HG03571 (cell line): ENCODE data around the gene DNALI1.
"Not testable (repeated sequence)": the region's sequence is repeated elsewhere in the genome, so short reads cannot be mapped to it uniquely, and the experiment has no call there.

ENCODE experiments used
- ATAC-seq: cut with Tn5 transposase; IDR thresholded peaks from one replicate; pipeline ENCODE4 v1.9.1; 2021; ENCODE audit not compliant: unreplicated experiment

The DNALI1 gene

DNA sequence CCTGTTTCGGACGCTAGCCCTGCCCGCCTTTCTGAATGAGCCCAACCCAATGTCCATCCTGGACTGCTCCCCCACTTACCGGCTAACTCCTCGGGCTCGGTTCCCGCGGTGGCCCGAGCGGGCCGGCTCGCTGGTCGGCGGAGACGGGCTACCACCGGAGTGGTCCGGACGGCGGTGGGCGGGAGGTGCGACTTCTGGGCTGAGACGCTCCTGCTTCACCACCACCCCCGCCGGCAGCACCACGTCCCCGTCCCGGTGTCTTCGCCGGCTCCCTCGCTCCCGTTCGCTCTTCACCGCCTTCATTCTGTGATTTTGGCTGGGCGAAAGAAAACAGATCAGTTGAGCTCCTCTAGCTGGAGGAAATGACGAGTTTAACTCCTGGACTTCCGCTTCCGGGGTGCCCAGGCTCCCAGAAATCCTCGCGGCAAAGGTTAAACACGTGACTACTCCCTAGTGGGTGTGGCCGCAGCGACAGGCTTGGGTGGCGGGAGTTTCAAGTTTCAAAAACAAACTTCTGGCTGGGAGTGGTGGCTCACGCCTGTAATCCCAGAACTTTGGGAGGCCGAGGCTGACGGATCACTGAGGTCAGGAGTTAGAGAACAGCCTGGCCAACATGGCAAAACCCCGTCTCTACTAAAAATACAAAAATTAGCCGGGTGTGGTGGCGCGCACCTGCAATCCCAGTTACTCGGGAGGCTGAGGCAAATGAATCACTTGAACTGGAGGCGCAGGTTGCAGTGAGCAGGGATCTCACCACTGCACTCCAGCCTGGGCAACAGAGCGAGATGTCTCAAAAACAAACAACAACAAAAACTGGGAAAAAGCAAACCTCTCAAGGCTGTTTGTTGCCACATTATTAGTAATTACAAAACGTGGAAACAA is 2.6 kb upstream of the DNALI1 start, which contains the start of gene SNIP1:
Gene SNIP1 (minus strand): TSS at position 367 of the 882 bp plus-strand sequence. CDS start 64 bp downstream, at position 303.
- peak; percentile 74 for ATAC-seq

DNA sequence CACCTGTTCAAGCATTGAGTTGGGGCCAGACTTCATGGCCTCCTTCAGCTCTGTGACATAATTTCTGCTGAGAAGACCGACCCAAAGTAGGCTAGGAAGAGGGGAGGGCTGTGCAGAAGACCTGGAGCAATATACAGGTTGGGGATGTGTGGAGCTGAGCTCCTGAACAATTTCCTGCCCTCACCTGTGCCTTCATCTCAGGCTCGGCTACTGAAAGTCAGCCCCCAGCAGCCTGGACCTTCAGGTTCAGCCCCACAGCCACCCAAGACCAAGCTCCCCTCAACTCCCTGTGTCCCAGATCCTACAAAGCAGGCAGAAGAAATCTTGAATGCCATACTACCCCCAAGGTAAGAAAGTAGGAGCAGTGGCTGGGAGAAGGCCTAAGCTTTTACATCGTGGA is 662 bp downstream of the DNALI1 start:
- no peak for ATAC-seq

DNA sequence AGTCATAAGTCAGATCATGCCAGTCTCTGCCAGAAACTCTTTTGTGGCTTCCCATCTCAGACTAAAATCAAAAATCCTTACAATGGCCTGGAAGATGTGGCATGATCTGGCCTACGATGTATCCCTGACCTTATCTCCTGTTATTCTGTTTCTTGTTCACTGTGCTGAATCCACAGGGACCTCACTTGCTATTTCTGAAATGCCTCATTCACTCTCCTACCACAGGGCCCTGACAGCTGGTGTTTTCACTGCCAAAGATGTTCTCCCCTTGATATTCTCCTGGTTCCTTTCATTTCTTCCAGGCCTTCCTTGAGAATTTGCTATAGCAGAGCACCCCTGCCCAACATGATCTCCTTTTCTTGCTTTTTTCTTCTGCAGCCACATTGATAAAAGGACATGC is 1.7 kb downstream of the DNALI1 start:
- ATAC-seq, result no peak

DNA sequence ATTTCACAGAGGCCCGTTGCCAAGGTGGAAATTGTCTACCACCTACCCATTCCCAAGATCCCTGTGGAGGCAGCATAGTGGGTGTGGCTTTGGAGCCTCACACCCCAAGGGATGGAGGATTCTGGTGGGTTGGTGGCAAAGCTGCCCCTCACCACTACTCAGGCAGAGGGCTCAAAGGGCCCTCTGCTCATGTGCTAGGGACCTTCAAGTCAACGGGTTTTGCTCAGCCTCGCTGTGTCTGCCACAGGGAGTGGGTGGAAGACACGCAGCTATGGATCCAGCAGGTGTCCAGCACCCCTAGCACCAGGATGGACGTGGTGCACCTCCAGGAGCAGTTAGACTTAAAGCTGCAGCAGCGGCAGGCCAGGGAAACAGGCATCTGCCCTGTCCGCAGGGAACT is 2.3 kb downstream of the DNALI1 start:
- ATAC-seq, result no peak

DNA sequence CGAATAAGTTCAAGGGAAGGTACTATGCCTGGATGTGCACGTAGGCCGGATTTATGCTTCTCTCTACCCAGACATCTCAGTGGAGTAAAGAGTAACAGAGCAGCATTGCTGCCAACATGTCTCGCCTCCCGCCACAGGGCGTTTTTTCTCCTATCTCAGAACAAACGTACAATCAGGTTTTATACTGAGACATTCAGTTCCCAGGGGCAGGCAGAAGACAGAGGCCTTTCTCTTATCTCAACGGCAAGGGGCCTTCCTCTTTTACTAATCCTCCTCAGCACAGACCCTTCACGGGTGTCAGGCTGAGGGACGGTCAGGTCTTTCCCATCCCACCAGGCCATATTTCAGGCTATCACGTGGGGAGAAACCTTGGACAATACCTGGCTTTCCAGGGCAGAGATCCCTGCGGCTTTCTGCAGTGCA is 3.2 kb downstream of the DNALI1 start:
- not testable (repeated sequence) for ATAC-seq

DNA sequence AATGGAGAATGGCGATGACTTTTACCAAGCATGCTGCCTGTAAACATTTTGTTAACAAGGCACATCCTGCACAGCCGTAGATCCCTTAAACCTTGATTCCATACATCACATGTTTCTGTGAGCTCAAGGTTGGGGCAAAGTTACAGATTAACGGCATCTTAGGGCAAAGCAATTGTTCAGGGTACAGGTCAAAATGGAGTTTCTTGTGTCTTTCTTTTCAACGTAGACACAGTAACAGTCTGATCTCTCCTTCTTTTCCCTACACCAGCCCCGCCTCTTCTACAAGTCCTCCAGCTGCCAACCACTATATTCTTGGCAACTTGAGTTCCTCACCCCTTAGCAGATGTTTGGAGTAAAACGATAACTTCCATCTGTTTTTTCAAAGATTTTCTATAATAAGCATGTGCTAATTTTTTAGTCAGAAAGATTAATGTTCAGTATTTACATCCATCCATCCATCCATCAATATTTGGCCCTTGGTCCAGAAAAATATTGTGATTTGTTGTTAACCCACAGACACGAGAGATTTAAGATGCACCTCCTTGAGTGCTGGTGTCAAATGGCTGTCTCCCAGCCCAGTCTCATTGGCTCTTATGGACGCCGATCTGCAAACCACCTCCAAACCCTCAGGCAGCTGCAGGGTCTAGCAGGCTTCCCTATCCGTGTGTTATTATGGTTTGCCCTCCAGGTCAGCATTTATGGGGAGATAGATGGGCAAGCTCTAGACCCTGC is 3.8 kb downstream of the DNALI1 start:
- ATAC-seq, result no peak

DNA sequence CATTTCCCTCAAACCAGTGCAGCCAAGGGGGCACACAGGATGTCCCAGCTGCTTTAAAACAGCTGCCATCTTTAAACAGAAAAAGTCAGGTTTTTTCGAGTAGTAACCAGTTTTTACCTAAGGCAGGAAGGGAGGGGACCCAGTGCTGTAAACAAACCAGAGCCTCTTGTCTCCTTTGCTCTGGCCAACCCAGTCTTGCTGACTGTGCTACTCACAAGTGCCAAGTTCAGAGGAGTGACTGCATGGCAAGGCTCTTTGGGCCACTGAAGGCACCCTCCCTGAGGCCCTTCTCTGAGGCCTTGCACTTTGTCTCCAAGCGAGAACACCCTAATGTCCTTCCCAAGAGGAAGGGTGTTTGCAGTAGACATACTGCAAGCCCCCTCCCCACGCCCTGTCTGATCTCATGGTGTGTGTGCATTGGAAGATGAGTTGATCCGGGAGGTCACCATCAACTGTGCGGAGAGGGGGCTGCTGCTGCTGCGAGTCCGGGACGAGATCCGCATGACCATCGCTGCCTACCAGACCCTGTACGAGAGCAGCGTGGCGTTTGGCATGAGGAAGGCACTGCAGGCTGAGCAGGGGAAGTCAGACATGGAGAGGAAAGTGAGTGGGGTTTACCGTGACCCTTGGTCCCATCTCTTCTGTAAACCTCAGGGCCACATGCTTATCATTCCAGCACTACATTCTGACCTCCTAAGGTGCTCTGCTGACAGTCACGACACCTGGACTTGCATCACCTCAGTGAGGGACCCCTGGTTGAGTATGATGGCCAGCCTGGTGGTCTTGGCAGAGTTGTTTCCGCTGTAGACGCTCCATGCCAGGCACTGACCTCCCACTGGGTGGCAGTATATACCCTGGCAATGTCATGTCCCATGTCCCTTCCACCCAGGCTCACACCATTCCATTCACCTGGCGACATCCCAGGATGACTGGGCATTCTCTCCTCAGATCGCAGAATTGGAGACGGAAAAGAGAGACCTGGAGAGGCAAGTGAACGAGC is 4.7 kb downstream of the DNALI1 start:
- ATAC-seq, result no peak

DNA sequence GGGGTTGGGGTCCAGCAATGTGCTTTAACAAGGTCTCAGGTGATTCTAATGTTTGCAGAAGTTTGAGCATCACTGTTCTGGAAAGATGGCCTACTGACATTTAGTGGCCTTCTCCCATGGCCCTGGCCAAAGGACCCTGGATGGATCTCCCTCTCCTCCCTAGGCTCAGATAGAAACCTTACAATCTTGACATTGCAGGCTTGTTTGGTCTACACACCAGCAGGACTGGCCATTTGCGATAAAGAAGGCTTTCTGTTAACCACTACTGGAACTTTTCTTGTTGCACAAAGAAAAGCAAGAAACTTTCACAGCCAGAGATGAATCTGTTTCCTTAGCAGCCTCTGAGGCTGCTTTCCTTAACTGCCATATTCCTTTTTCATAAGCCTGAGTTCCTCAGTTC is 6.2 kb downstream of the DNALI1 start:
- no peak for ATAC-seq

DNA sequence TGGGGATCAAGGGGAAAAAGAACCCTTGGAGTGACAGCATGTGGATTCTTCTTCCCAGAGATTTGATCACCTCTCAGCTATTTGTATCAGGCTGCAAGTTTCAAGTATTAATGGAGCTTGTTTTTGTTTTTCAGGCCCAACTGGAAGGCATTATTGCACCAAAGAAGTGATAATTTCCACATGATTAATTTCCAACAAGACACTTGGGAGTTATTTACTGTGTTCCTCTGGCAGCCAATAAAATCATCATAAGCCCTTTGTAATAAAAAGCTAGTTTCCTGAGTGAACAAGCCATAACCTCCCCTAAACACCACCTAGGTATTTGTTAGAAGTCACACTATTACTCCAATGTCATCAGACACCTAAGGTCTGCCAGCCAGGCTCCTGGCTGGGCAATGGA is 8.2 kb downstream of the DNALI1 start:
- ATAC-seq, result no peak

DNA sequence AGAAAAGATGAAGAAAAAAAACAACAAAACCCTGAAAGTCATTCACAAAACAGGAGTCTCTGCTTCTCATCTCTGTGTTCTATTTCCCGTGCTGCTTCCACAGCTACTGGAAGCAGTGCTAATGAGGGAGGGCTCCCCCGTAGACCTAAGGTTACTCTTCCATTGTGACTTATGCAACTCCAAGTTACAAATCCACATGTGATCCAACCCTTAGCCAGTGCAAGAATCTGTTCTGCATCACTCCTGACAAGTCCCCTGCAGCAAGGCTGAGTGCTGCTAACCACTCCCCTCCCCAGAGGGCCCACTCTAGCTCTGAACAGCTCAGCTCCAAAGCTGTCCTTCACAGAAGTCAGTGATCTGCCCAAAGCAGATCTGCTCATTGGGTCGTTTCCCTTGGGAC is 10.3 kb downstream of the DNALI1 start:
- ATAC-seq, result no peak

DNA sequence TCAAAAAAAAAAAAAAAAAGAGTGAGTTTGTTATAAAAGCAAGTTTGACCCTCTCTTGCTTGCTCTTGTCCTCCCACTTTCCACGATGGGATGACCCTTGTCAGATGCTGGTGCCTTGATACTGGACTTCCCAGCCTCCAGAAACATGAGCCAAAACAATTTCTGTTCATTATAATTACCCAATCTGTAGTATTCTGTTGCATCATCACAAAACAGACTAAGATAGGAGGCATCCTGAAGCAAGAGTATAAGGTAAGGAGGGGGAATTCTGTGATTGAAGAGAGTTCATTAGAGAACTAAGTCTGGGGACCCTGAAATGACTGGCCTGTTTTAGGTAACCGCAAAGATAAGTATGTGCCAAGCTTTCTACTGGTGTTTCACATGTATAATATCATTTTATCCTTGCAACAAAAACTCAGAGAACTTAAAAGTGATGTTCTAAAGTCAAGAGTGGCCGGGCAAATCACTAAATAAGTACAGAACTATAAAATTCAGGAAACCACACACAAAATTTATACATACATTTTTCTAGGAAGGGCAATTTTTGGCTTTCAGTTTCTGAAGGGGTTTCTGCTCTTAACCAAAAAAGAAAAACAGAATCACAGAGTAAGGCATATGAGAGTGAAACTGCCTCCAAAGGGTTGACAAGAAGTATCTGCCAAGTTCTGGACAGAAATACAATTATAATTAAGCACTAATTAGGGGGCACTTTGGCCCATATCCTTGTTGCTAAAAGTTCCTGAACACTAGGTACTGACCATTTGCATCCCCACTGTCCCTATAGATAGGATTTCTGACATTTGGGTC is 14.0 kb downstream of the DNALI1 start:
- ATAC-seq, result no peak

DNA sequence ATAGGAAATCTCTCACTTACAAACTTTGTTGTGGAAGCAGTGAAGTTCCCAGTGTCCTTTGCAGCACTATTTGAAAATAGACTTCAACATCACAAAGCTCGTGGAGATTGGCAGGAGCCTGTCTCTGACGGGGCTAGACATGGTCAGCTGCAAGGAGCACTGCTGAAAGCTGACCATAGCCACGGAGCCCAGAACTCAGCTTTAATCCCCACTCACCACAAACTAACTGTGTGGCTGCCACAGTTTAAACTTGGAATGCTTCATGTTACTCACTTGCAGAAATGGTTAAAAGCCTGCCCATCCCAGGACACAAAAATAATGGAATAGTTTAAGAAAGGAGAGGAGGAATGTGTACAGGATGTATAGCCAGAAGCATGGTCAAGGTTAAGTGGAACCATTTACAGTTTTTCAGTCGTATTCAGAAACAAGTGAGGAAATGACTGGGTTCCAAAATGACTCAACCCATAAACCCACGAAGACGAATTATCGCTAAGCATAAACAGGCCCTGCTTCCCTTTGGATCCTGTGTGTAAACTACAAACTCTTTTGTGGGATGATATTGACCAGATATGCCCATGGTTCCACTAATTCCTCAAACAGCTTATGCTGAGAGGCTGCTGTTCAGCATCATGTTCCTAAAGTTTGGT is 18.2 kb downstream of the DNALI1 start:
- no peak for ATAC-seq

DNA sequence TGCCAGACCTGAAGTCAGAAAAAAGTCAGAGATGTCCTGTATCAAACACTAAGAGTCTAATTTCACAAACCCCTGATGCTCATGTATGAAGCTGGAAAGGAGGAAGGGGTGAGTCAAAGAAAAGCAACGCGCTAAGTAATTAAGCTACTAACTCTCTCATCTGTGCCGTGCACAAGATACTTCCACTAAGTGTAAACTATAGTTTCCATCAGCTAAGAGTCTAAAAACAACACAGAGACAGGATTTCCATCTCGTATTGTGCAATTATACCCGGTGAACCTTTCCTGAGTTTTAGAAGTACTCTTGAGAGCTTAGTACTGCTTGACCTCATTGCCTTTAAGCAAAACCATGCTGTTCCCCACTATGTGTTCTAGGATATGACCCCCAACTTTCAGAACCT is 19.0 kb downstream of the DNALI1 start:
- no peak for ATAC-seq

DNA sequence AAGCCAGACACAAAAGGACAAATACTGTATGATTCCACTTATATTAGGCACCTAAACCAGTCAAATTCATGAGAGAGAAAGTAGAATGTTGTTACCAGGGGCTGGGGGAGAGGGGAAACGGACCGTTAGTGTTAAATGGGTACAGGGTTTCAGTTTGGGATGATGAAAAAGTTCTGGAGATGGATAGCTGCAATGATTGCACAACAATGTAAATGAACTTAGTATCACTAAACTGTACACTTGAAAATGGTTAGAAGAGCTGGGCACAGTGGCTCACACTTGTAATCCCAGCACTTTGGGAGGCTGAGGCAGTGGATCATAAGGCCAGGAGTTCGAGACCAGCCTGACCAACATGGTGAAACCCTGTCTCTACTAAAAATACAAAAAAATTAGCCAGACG is 27.8 kb downstream of the DNALI1 start:
- not testable (repeated sequence) for ATAC-seq

DNA sequence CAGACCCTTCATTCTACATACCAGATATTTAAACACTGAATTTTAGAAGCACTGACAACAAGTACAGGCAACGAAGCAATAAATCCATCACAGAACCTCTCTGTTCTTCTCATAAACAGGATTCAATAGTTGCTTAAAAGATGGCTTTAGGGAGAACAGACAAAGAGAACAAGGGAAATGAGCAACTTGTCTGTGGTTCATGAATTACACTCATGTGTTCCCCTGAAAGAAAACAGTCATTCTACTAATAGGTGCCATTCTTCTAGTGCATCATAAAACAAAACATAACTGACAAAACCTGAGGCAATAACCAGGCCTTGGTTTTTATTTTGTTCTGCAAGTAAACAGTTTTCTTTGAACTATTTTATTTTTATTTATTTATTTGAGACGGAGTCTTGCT is 32.2 kb downstream of the DNALI1 start:
- ATAC-seq, result no peak

DNA sequence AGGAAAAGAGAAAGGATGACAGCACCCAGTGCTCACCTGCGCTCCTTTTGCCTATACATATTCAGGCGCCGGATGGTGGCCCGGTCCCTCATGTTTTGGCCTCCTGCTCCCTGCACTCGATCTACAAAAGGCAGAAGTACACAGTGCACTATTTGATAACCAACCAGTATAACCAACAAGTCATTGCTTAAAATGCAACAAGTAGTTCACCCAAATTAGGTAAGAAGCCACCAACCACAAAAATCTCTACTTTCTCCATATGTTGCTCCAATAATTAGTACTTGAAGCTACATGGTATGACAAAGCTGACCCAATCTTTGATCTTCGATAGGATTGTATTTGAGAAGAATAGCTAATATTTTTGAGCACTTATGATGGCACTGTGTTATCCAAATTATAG is 37.0 kb downstream of the DNALI1 start:
- ATAC-seq, result no peak

DNA sequence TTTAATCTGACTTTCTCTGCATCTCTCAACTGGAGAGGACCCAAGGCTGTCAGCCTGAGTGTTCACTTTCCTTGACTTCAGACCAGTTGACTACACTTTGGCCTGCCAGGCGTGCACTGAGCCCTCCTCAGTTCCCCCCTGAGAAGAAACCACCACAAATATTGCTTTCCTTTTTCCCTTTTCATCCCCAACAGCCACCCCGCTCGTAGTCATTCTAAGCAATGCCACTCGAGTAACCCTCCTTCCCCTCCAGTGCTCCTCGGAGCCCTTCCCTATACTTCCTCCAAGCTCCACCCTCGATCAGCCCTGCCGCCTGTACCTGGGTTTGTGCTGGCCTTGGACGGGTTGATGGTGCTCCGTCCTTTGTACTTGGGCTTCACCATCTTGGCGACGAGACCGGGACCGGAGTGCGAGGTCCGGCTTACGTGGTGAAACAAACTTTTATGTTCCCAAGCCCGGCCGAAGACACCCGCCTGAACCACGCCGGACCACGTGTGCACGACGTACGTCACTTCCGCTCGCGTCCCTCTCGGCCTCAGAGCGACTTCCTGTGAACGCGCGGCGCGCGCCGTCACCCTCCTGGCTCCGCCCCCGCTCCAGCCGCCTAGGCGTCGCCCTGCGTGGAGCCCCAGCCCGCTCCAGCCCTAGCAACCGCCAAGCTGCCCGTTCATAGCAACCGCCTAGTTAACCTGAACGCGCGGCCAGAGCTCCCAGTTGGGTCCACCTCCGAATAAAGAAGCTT is 38.9 kb downstream of the DNALI1 start, which contains the start of gene GNL2:
Gene GNL2 (minus strand): TSS at position 498 of the 742 bp plus-strand sequence. CDS start 115 bp downstream, at position 383.
- ATAC-seq, result peak; percentile 96

DNA sequence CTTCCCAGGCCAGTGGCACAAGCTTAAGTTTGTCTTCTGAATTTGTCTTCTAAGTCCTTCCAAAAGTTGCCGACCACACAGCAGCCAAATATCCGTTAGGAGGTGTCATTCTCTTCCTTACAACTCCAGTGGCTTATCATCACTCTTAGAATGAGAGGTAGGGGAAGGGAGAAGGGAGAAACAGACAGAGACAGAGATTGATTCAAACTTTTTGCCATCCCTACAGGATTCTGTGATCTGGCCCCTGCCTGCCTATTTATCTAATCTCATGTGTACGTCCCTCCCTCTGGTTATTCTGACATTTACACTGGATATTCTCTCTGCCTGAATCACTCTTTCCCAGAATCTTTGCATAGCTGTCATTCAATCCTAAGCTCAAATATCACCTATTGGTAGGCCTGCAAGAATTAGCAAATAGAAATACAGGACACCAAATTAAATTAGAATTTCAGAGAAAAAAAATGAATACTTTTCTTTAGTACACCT is 39.5 kb downstream of the DNALI1 start:
- no peak for ATAC-seq

DNA sequence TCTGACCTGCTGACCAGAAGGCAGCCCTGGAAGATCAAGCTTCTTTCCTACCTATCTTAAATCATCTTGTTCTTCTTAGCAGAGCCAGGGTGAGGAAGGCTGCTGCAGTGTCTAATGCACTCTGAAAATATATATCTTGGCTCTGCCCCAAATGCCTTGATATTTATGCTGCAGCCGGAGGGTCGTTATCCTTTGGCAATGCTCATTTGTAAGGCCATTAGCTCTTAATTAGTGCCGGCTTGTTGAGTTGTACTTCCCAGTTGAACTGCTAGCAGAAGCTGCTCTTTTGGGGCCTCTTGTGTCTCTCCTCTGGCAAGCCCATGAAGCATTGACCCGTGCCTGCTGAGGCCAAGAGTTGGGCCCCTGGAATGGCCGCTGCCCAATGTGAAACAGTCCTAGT is 43.2 kb downstream of the DNALI1 start:
- ATAC-seq, result no peak
